ENCODE data around the gene CAPN12.

The CAPN12 gene

GRCh38 chr19:38730470-38730730, 13.9 kb downstream of the CAPN12 start:
- H3K4me3 ChIP-seq (replicated peaks in 1 of 2; ENCODE audit: low read depth in 2 of 2, low read length in 2 of 2), result no peak overlapping the region
- DNase-seq (ENCODE audit: low read depth in 2 of 2), result no peak
- TF ChIP-seq, protein P1, sequence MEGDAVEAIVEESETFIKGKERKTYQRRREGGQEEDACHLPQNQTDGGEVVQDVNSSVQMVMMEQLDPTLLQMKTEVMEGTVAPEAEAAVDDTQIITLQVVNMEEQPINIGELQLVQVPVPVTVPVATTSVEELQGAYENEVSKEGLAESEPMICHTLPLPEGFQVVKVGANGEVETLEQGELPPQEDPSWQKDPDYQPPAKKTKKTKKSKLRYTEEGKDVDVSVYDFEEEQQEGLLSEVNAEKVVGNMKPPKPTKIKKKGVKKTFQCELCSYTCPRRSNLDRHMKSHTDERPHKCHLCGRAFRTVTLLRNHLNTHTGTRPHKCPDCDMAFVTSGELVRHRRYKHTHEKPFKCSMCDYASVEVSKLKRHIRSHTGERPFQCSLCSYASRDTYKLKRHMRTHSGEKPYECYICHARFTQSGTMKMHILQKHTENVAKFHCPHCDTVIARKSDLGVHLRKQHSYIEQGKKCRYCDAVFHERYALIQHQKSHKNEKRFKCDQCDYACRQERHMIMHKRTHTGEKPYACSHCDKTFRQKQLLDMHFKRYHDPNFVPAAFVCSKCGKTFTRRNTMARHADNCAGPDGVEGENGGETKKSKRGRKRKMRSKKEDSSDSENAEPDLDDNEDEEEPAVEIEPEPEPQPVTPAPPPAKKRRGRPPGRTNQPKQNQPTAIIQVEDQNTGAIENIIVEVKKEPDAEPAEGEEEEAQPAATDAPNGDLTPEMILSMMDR (IDR thresholded peaks at IDR 0.05; ENCODE audit: low read depth, low read length), result no peak

- TF ChIP-seq, protein P1 (IDR thresholded peaks at IDR 0.05; ENCODE audit: low read depth, low read length), result peak; percentile 88
- no peak overlapping the region for H3K4me3 ChIP-seq (replicated peaks in 1 of 2; ENCODE audit: low read depth in 2 of 2, low read length in 2 of 2)
- peak; percentile 63 to 66 for DNase-seq (ENCODE audit: low read depth in 2 of 2)
Measured at GRCh38 chr19:38729653-38730469, 14.4 kb downstream of the CAPN12 start.

GRCh38 chr19:38728752-38729541, 15.3 kb downstream of the CAPN12 start:
- no peak overlapping the region for H3K4me3 ChIP-seq (replicated peaks in 1 of 2; ENCODE audit: low read depth in 2 of 2, low read length in 2 of 2)
- no peak for DNase-seq (ENCODE audit: low read depth in 2 of 2)
- TF ChIP-seq, protein P1 (IDR thresholded peaks at IDR 0.05; ENCODE audit: low read depth, low read length), result no peak

DNA sequence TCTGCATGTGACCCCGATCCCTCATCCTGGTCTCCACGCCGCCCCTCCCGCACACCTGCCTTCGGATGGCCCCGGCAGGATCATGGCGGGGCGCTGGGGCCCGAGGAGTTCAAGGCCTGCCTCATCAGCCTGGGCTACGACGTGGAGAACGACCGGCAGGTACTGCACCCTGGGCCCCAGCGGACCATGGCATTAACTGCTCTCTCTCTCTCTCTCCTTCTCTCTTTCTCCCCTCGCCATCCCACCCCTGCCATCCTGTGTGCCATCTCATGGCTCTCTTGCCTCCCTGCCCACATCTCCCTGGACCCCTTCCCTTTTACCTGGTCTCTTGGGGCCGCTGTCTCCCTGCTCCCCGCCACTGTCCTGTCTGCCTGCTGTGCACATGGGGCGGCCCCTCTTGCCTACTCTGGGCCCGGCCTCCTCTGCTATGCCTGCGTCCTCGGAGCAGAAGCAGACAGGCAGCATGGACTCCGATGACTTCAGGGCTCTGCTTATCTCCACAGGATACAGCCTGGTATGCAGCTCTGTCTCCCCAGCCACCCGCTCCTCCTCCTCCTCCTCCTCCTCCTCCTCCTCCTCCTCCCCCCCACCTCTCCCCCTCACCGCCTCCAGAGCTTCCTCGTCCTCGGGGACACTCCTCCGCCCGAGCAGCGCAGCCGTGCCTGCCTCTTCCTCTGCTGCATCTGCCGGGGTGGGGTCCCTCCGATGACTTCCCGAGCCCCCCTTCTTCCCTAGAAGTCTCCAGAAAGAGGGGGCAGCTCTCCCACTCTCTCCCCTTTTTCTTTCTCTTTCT, 16.2 kb downstream of the CAPN12 start:
- no peak overlapping the region for H3K4me3 ChIP-seq (replicated peaks in 1 of 2; ENCODE audit: low read depth in 2 of 2, low read length in 2 of 2)
- DNase-seq (ENCODE audit: low read depth in 2 of 2), result peak; percentile 66 to 86
- TF ChIP-seq, protein P1 (IDR thresholded peaks at IDR 0.05; ENCODE audit: low read depth, low read length), result no peak

DNA sequence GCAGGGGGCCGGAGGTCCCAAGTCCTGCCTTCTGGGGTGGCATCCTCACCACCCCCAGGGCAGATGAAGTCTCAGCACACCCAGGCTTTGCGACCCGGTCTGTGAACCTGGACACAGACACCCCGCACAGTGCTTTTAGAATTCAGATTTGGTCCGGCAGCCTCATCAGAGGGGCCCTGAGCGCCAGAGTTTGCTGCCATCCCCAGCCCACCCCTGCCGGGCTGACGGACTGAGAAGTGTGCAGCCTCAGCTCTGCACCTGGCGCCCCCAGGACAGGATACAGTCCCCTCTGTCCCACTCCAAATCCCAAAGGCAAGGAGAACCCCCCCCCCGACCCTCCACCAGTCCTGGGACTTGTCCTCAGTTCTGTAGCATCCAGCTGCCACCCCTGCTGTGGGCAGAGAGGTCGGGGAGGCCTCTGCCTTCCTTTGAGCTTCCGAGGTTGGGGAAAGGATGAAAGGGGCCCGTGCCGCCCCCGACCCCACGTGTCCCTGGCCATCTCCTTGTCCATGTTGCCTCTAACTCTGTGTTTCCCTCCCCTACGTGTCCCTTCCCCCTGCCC, 16.9 kb downstream of the CAPN12 start:
- no peak overlapping the region for H3K4me3 ChIP-seq (replicated peaks in 1 of 2; ENCODE audit: low read depth in 2 of 2, low read length in 2 of 2)
- no peak for DNase-seq (ENCODE audit: low read depth in 2 of 2)
- TF ChIP-seq, protein P1 (IDR thresholded peaks at IDR 0.05; ENCODE audit: low read depth, low read length), result no peak

DNA sequence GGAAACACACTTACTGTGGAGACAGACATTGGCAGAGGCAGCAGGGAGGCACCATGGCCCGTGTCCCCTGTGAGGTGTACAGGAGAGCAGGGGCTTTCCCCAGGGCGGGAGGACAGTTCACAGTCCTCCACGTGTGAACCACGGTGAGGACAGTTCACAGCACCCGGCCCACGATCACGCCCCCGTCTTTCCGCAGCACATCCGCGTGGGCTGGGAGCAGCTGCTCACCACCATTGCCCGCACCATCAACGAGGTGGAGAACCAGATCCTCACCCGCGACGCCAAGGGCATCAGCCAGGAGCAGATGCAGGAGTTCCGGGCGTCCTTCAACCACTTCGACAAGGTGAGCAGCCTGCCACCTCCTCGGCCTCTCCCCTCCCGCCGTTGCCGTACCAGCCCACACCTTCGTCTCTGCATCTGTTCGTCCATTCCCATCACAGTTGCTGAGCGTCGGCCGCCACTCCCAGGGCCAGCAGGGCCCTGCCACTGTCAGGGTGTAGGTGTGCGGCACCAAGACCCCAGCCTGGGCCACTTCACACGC, 17.4 kb downstream of the CAPN12 start:
- no peak overlapping the region for H3K4me3 ChIP-seq (replicated peaks in 1 of 2; ENCODE audit: low read depth in 2 of 2, low read length in 2 of 2)
- TF ChIP-seq, protein P1 (IDR thresholded peaks at IDR 0.05; ENCODE audit: low read depth, low read length), result no peak
- DNase-seq (ENCODE audit: low read depth in 2 of 2), result no peak
